Measurements from ENCODE around the gene MYH10. TPM values are rescaled to one million over a fixed set of nuclear protein-coding genes. Genes with fewer than 3 reads are reported as not detected.

Gene MYH10
- total RNA-seq, 3 donors from 2014 or later, result 4.3 to 23.8 (median 10.1) TPM

DNA sequence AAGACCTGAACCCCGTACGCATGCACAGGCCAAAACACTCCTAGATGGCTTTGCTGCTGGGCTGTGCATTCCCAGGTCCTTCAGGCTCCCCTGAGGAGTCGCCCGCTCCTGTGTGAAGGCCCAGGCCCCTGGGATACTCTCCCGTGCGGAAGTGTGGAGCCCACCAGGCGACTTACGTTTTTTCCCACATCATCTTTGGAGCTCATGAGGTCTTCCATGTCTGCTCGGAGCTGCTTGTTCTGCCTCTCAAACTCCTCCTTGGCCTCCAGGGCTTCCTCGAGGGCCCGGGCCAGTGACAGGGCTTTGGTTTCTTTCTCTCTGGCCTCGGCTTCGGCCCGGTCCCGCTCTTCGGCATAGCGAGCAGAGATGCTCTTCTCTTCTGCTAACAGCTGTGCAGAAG, 138.4 kb downstream of the MYH10 start:
- TF ChIP-seq, protein P1, sequence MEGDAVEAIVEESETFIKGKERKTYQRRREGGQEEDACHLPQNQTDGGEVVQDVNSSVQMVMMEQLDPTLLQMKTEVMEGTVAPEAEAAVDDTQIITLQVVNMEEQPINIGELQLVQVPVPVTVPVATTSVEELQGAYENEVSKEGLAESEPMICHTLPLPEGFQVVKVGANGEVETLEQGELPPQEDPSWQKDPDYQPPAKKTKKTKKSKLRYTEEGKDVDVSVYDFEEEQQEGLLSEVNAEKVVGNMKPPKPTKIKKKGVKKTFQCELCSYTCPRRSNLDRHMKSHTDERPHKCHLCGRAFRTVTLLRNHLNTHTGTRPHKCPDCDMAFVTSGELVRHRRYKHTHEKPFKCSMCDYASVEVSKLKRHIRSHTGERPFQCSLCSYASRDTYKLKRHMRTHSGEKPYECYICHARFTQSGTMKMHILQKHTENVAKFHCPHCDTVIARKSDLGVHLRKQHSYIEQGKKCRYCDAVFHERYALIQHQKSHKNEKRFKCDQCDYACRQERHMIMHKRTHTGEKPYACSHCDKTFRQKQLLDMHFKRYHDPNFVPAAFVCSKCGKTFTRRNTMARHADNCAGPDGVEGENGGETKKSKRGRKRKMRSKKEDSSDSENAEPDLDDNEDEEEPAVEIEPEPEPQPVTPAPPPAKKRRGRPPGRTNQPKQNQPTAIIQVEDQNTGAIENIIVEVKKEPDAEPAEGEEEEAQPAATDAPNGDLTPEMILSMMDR (IDR thresholded peaks at IDR 0.05), result no peak
- Histone ChIP-seq H3K9me3 (no peaks in the 10 kb centered on the region), H3K36me3 (ENCODE audit: low read depth) (no peaks in the 10 kb centered on the region), H3K4me1 (ENCODE audit: low read depth) (no peaks in the 10 kb centered on the region), H3K4me3 (no peak overlapping the region)
- intact Hi-C loops (cut with DNase I, micrococcal nuclease), result no loop called here
- DNase-seq (no peak), ATAC-seq (no peak)

DNA sequence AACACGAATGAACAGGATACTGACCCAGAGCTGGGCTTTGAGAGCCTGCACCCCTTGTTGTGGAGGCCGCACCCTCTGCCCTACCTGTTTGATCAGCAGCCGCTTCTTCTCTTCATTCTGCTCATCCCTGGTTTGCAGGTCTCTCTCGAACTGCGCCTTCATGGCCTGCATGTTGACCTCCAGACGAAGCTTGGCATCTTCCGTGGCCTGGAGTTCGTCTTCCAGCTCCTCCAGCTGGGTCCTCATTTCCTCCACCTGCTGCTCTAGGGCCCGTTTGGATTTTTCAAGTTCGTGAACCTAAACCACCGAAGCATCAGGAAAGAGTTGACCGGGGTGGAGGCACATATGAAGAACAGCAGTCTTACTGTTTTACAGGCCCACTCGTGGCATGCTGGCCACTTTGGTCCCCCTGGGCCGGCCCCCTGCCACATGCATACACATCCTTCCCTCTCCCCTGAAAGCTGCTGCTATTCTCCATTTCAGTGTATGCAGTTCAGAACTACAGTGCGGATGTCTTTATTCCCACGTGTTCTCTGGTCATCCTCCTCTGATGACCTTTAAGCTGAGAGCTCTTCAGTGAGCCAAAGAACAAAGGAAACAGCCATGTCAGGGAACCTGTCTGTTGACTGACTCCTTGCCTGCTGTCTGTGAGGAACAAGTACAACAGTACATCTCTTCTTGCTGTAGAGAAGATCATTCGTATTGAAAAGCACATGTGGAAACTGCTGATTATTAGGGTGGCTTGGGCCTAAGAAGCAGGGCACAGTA, 140.1 kb downstream of the MYH10 start:
- ATAC-seq (no peak), DNase-seq (no peak)
- Histone ChIP-seq H3K4me3 (no peak overlapping the region), H3K36me3 (ENCODE audit: low read depth) (no peaks in the 10 kb centered on the region), H3K4me1 (ENCODE audit: low read depth) (no peaks in the 10 kb centered on the region), H3K9me3 (no peaks in the 10 kb centered on the region)
- intact Hi-C loops (cut with DNase I, micrococcal nuclease), result no loop called here
- TF ChIP-seq, protein P1 (IDR thresholded peaks at IDR 0.05), result no peak

DNA sequence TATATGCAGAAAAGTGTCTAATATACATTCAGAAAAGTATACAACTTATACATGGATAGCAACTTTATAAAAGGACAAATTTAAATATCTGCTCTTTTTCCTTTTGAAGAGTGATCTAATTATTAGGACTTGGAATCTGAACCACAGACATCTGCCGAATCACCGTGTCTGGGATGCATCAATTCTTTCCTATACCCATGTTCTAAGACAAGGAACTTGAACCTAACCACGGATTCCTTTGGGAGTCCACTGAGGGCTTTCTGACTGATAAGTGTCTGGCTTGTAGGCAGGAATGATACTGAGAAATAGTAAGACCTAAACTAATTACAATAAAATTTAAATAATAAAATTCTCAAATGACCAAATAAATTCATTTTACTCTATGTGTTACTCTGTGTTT, 140.7 kb downstream of the MYH10 start:
- intact Hi-C loops (cut with DNase I, micrococcal nuclease), result no loop called here
- DNase-seq, result no peak
- Histone ChIP-seq H3K36me3 (ENCODE audit: low read depth) (no peaks in the 10 kb centered on the region), H3K9me3 (peaks cover 1% of the 10 kb centered on the region), H3K4me1 (ENCODE audit: low read depth) (no peaks in the 10 kb centered on the region), H3K4me3 (no peak overlapping the region)
- TF ChIP-seq, protein P1 (IDR thresholded peaks at IDR 0.05), result no peak
- ATAC-seq, result no peak

DNA sequence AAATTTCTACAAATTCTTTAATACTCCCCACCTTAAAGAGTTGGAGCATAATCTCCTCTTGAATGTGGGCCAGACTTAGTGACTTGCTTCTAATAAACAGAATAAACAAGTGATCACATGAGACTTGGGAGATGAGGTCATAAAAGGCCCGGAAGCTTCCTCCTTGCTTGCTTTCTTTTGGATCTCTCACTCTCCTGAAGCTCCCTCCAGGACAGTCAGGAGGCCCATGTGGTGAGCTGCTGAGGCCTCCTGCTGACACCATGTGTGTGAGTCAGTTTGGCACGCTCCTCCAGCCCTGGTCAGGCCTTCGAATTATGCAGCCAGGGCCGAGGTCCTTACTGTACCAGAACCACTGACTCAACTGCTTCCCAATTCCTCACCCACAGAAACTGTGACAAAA, 141.6 kb downstream of the MYH10 start:
- DNase-seq, result no peak
- ATAC-seq, result peak; percentile 44
- TF ChIP-seq, protein P1 (IDR thresholded peaks at IDR 0.05), result no peak
- Histone ChIP-seq H3K36me3 (ENCODE audit: low read depth) (no peaks in the 10 kb centered on the region), H3K4me3 (no peak overlapping the region), H3K9me3 (peaks cover 10% of the 10 kb centered on the region), H3K4me1 (ENCODE audit: low read depth) (no peaks in the 10 kb centered on the region)
- intact Hi-C loops (cut with DNase I, micrococcal nuclease), result no loop called here

DNA sequence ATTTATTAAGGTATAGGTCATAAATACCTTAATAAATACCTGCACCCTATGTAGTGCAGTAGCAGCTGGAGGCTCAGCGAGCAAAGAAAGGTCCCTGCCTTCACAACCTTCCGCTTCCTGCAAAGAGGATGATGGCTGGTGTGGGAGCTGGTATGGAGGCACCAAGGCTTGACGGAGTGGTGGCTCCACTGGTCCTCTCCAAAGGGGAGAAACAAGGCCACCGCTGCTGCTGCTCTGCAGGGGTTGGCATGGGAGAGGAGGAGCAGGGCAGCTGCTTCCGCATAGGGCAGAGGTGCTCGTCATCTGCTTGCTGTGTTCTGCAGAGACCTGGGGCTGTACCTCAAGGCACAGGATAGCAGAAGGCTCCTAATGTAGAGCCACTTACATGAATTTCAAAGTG, 142.0 kb downstream of the MYH10 start:
- intact Hi-C loops (cut with DNase I, micrococcal nuclease), result no loop called here
- H3K36me3 ChIP-seq (ENCODE audit: low read depth), result no peaks in the 10 kb centered on the region

More for the DNA sequence above, 142.0 kb downstream of the MYH10 start:
- Histone ChIP-seq H3K4me3 (no peak overlapping the region), H3K9me3 (peaks cover 15% of the 10 kb centered on the region), H3K4me1 (ENCODE audit: low read depth) (no peaks in the 10 kb centered on the region)
- TF ChIP-seq, protein P1 (IDR thresholded peaks at IDR 0.05), result no peak
- DNase-seq (no peak), ATAC-seq (peak; percentile 10)

Measured in mucosa of descending colon (tissue), 3 donors.